Activated naive CD4-positive, alpha-beta T cell treated with anti-CD3 and anti-CD28 coated beads for 36 hours (primary cell): ENCODE measurements around the gene PDXK. TPM values are rescaled to one million over a fixed set of nuclear protein-coding genes. Genes with fewer than 3 reads are reported as not detected.

Experiments
- CTCF ChIA-PET: fragments of 350-600 bp; sonication (Branson Sonifier 250); formaldehyde crosslinking; loops from one replicate; lab custom pipeline; 2021; ENCODE audit warnings: antibody characterized with exemption; lab: Charles Lee
- DNase-seq: peaks from one replicate; pipeline ENCODE4 v3.0.0-alpha.2; 2020
- H3K27ac Mint-ChIP-seq: one replicate; pipeline ENCODE4 v1.8.0; 2021; ENCODE audit warnings: mild to moderate bottlenecking, mixed read lengths
- H3K27me3 Mint-ChIP-seq: one replicate; pipeline ENCODE4 v1.8.0; 2021; ENCODE audit warnings: low read depth, mixed read lengths
- H3K36me3 Mint-ChIP-seq: one replicate; pipeline ENCODE4 v1.8.0; 2021; ENCODE audit warnings: low read depth, mixed read lengths
- H3K4me1 Mint-ChIP-seq: one replicate; pipeline ENCODE4 v1.8.0; 2021; ENCODE audit warnings: low read depth, mixed read lengths
- H3K4me3 Mint-ChIP-seq: one replicate; pipeline ENCODE4 v1.8.0; 2021; ENCODE audit warnings: mild to moderate bottlenecking, moderate library complexity, mixed read lengths
- H3K9me3 Mint-ChIP-seq: one replicate; pipeline ENCODE4 v1.8.0; 2021; ENCODE audit warnings: mixed read lengths
- intact Hi-C: fragments of 100-400 bp; cut with micrococcal nuclease; formaldehyde crosslinking; loops from one replicate; pipeline ENCODE4 v1.15.1; 2023
- total RNA-seq, 2 experiments: library from RNA; stranded (reverse); gene quantifications; one replicate each; pipeline ENCODE4 v1.2.3, GENCODE V29; 2021

Gene PDXK
- total RNA-seq, 2 experiments from 2014 or later, result 125 to 133 TPM

- DNase-seq, result peak; percentile 91
- peak within 1 kb of the TSS; percentile 75 for H3K27ac Mint-ChIP-seq
- intact Hi-C loops, result loop anchor here (1.0 kb wide), 2 partner anchors 13 to 129 kb away; partner anchors contain the start of gene CSTB
- peak within 1 kb of the TSS; percentile 90 for H3K4me3 Mint-ChIP-seq
- no peaks in the 10 kb centered on the region for H3K9me3 Mint-ChIP-seq
- no peaks in the 10 kb centered on the region for H3K27me3 Mint-ChIP-seq
- CTCF ChIA-PET, result interaction anchor here (0.6 to 1.9 kb wide), 10 partner anchors 9 to 475 kb away, joined by 3 to 7 read pairs (median 4); no protein-coding TSS in a partner anchor
- H3K36me3 Mint-ChIP-seq, result peaks cover 27% of the 10 kb centered on the region
- H3K4me1 Mint-ChIP-seq, result peaks cover 28% of the 10 kb centered on the region
Observed at GRCh38 chr21:43789276-43790009, 70.5 kb downstream of the PDXK start, which contains the start of gene RRP1. TSS of gene RRP1 (plus strand) at chr21:43789577. CDS start at chr21:43789630, 53 bp downstream.

GRCh38 chr21:43790010-43790524, 71.1 kb downstream of the PDXK start:
- H3K4me3 Mint-ChIP-seq, result peak overlapping the region; percentile 90
- no peak for DNase-seq
- H3K27me3 Mint-ChIP-seq, result no peaks in the 10 kb centered on the region
- intact Hi-C loops, result no loop called here
- H3K9me3 Mint-ChIP-seq, result no peaks in the 10 kb centered on the region
- CTCF ChIA-PET, result interaction anchor here (0.6 to 1.9 kb wide), 9 partner anchors 10 to 148 kb away, joined by 3 to 7 read pairs (median 5); no protein-coding TSS in a partner anchor
- H3K4me1 Mint-ChIP-seq, result peaks cover 28% of the 10 kb centered on the region
- H3K27ac Mint-ChIP-seq, result peak overlapping the region; percentile 69
- H3K36me3 Mint-ChIP-seq, result peaks cover 28% of the 10 kb centered on the region

GRCh38 chr21:43792406-43792805, 73.5 kb downstream of the PDXK start:
- Mint-ChIP-seq H3K36me3 (peaks cover 48% of the 10 kb centered on the region), H3K4me3 (no peak overlapping the region), H3K27ac (peak overlapping the region; percentile 43), H3K9me3 (no peaks in the 10 kb centered on the region), H3K4me1 (peaks cover 28% of the 10 kb centered on the region), H3K27me3 (no peaks in the 10 kb centered on the region)
- DNase-seq, result no peak
- intact Hi-C loops, result no loop called here
- CTCF ChIA-PET, result interaction anchor here (0.6 to 1.0 kb wide), 2 partner anchors 19 to 246 kb away, joined by 4 read pairs; no protein-coding TSS in a partner anchor

GRCh38 chr21:43793243-43793642, 74.3 kb downstream of the PDXK start:
- CTCF ChIA-PET, result interaction anchor here (0.6 to 1.0 kb wide), 2 partner anchors 18 to 245 kb away, joined by 3 to 4 read pairs; no protein-coding TSS in a partner anchor
- peaks cover 51% of the 10 kb centered on the region for H3K36me3 Mint-ChIP-seq

GRCh38 chr21:43794311-43794710, 75.4 kb downstream of the PDXK start:
- H3K9me3 Mint-ChIP-seq, result no peaks in the 10 kb centered on the region
- no peak overlapping the region for H3K27ac Mint-ChIP-seq
- CTCF ChIA-PET, result interaction anchor here (1.0 kb wide), 1 partner anchor 17 kb away, joined by 3 read pairs; no protein-coding TSS in a partner anchor
- intact Hi-C loops, result no loop called here
- no peaks in the 10 kb centered on the region for H3K27me3 Mint-ChIP-seq
- peaks cover 26% of the 10 kb centered on the region for H3K4me1 Mint-ChIP-seq
- DNase-seq, result no peak
- no peak overlapping the region for H3K4me3 Mint-ChIP-seq
- peaks cover 59% of the 10 kb centered on the region for H3K36me3 Mint-ChIP-seq

More at GRCh38 chr21:43793243-43793642, 74.3 kb downstream of the PDXK start:
- Mint-ChIP-seq H3K4me3 (no peak overlapping the region), H3K27me3 (no peaks in the 10 kb centered on the region), H3K4me1 (peaks cover 28% of the 10 kb centered on the region), H3K9me3 (no peaks in the 10 kb centered on the region), H3K27ac (no peak overlapping the region)
- intact Hi-C loops, result no loop called here
- DNase-seq, result no peak

- intact Hi-C loops, result no loop called here
- H3K27me3 Mint-ChIP-seq, result no peaks in the 10 kb centered on the region
- no peaks in the 10 kb centered on the region for H3K9me3 Mint-ChIP-seq
- no peak overlapping the region for H3K27ac Mint-ChIP-seq
- peaks cover 26% of the 10 kb centered on the region for H3K4me1 Mint-ChIP-seq
- peaks cover 58% of the 10 kb centered on the region for H3K36me3 Mint-ChIP-seq
- DNase-seq, result no peak
- no peak overlapping the region for H3K4me3 Mint-ChIP-seq
- CTCF ChIA-PET, result interaction anchor here (0.7 kb wide), 1 partner anchor 218 kb away, joined by 3 read pairs; no protein-coding TSS in a partner anchor
Observed at GRCh38 chr21:43794857-43795256, 75.9 kb downstream of the PDXK start.

- Mint-ChIP-seq H3K4me3 (no peak overlapping the region), H3K36me3 (peaks cover 52% of the 10 kb centered on the region), H3K9me3 (no peaks in the 10 kb centered on the region), H3K27me3 (no peaks in the 10 kb centered on the region), H3K27ac (no peak overlapping the region), H3K4me1 (peaks cover 8% of the 10 kb centered on the region)
- DNase-seq, result no peak
- CTCF ChIA-PET, result no interaction called here
- intact Hi-C loops, result no loop called here
Observed at GRCh38 chr21:43797415-43797814, 78.5 kb downstream of the PDXK start.

GRCh38 chr21:43797925-43798715, 79.2 kb downstream of the PDXK start:
- Mint-ChIP-seq H3K27me3 (no peaks in the 10 kb centered on the region), H3K4me3 (no peak overlapping the region), H3K27ac (no peak overlapping the region), H3K36me3 (peaks cover 51% of the 10 kb centered on the region), H3K4me1 (peaks cover 3% of the 10 kb centered on the region), H3K9me3 (no peaks in the 10 kb centered on the region)
- CTCF ChIA-PET, result no interaction called here
- intact Hi-C loops, result no loop called here
- no peak for DNase-seq

GRCh38 chr21:43799301-43799840, 80.4 kb downstream of the PDXK start:
- H3K4me3 Mint-ChIP-seq, result no peak overlapping the region
- intact Hi-C loops, result no loop called here
- no peaks in the 10 kb centered on the region for H3K4me1 Mint-ChIP-seq
- H3K9me3 Mint-ChIP-seq, result no peaks in the 10 kb centered on the region
- peaks cover 50% of the 10 kb centered on the region for H3K36me3 Mint-ChIP-seq
- no peak overlapping the region for H3K27ac Mint-ChIP-seq
- CTCF ChIA-PET, result interaction anchor here (0.6 to 0.7 kb wide), 2 partner anchors 28 to 176 kb away, joined by 3 to 4 read pairs; no protein-coding TSS in a partner anchor
- no peaks in the 10 kb centered on the region for H3K27me3 Mint-ChIP-seq
- no peak for DNase-seq

GRCh38 chr21:43800124-43800523, 81.2 kb downstream of the PDXK start:
- H3K4me3 Mint-ChIP-seq, result no peak overlapping the region
- H3K27ac Mint-ChIP-seq, result no peak overlapping the region
- H3K9me3 Mint-ChIP-seq, result no peaks in the 10 kb centered on the region
- DNase-seq, result no peak
- H3K36me3 Mint-ChIP-seq, result peaks cover 48% of the 10 kb centered on the region
- H3K4me1 Mint-ChIP-seq, result peaks cover under 1% of the 10 kb centered on the region
- no peaks in the 10 kb centered on the region for H3K27me3 Mint-ChIP-seq
- intact Hi-C loops, result no loop called here
- CTCF ChIA-PET, result no interaction called here

- CTCF ChIA-PET, result no interaction called here
- intact Hi-C loops, result no loop called here
- no peak overlapping the region for H3K27ac Mint-ChIP-seq
- H3K4me3 Mint-ChIP-seq, result no peak overlapping the region
- peaks cover 44% of the 10 kb centered on the region for H3K36me3 Mint-ChIP-seq
- no peaks in the 10 kb centered on the region for H3K27me3 Mint-ChIP-seq
- no peak for DNase-seq
- peaks cover 3% of the 10 kb centered on the region for H3K4me1 Mint-ChIP-seq
- H3K9me3 Mint-ChIP-seq, result no peaks in the 10 kb centered on the region
Observed at GRCh38 chr21:43800566-43800965, 81.6 kb downstream of the PDXK start.
